Islet of Langerhans (tissue), 1 donor: ENCODE data around the gene AVPR2.

Experiments
- FAIRE-seq: peaks from one replicate; lab custom pipeline; 2011; peaks lifted over from hg19 to GRCh38; lab: Jason Lieb, UNC

The AVPR2 gene

GRCh38 chrX:153917869-153918268 lies 13.4 kb downstream of the AVPR2 start:
- no peak for FAIRE-seq

DNA sequence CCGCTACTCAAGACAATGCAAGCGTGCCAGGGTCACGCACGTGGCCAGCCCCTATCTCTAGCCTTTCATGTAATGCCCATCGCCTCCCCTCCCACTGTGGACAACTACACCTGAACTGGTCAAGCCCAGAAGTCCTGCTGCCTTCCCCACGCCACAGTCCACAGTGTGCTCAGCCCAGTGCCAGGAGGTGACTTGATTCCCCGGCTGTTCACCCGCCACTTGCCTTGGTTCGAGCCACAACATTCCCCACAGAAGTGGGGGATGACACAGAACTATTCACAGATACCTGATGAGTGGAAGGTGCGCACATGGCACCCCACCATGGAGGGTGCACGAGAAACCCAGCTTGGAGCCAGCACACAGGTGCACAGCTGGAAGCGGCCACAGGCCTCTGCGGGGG lies 14.8 kb downstream of the AVPR2 start:
- FAIRE-seq: no peak

DNA sequence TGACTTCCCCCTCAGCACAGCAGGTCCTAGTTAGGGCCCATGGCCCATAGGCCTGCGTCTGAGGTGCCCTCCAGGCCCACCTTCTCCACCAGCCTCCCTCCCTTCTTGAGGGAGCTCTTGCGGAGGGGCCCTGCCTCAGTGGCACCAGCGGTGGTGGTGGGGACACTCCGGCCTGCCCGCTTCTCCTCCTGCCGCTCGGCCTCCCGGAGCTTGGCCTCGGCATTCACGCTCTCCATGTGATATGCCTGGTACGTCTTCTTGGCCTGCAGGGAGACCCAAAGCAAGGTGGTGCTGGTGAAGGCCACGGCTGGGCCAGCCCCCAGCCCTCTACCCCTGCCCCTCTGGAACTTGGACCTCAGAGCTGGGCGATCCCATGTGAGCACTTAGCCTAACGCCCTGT lies 16.1 kb downstream of the AVPR2 start:
- FAIRE-seq: no peak

GRCh38 chrX:153921070-153921469 lies 16.6 kb downstream of the AVPR2 start:
- FAIRE-seq: no peak

- FAIRE-seq: no peak
These were observed 17.3 kb downstream of the AVPR2 start for GRCh38 chrX:153921511-153922446.

- no peak for FAIRE-seq
These were observed 18.7 kb downstream of the AVPR2 start for GRCh38 chrX:153922932-153923857.

GRCh38 chrX:153924149-153924861 lies 19.8 kb downstream of the AVPR2 start:
- no peak for FAIRE-seq

DNA sequence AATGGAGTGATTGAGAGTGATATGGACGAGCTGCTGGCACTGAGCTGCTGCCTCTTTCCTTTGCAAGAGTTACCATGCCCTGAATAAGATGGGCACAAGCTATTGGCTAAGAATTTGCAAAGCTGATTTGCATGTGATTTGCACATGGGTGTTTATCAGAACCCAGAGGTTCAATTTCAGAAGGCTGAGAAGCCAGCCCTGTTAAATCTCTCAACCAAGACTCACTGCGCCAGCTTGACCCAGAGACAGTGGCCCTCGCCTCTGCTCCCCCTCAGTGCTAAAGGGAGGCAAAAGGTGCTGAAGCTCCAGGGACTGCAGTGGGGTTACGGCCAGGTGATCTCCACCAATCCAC lies 20.9 kb downstream of the AVPR2 start:
- no peak for FAIRE-seq

DNA sequence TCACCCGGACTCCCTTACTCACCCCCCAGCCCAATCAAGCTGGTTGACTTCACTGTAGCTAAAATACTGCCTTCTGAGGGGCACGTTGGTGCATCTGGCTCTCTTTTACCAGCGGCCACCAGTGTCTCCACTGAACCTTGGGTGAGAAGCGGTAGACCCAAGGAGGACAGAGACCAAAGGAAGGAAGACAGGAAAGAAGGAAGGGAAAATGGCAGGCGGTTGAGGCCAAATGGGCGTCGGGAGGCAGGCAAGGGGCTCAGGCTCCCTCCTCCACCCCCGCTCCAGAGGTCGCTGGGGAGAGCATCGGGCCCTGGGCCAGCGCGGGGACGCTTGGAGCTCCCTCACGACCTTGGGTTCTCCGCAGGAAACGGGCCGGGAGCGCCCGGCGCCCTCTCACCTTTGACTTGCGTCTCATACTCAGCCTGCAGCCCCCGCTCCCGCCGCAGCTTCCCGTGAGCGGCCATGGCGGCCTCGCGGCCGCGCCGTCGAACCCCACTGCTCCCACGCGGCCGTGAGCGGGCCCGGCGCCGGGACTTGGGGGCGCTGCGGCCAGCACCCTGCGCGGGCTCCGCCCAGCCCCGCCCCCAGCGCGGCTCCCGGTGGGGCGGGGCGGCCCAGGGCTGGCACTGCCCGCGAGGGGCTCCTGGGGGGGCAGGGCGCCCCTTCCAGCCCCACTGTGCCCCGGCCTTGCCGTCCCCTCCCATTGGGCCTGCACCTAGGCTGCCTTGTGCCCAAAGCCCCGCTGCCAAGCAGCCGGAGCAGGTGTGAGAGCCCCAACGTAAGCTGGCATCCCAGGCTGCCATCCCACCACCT lies 21.5 kb downstream of the AVPR2 start, which contains the start of gene ARHGAP4:
Gene ARHGAP4 (minus strand): TSS at position 526 of the 813 bp plus-strand sequence. CDS start 62 bp downstream, at position 464.
- FAIRE-seq: no peak

DNA sequence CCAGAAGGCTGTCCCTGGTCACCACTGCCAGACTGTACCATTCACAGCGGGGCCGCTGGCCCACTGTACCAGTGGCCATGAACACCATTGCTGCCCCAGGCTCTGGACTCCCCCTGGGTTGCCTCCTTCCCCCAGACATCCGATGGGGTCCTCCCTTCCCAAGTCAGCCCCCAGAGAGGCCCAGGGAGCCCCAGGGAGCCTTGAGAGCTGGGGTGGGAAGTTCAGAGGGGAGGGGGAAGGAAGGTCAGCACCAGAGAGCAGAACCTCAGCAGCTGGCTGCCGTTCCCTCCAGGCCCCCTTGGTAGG lies 22.0 kb downstream of the AVPR2 start:
- no peak for FAIRE-seq

- no peak for FAIRE-seq
These were observed 22.6 kb downstream of the AVPR2 start for GRCh38 chrX:153926858-153927671.

DNA sequence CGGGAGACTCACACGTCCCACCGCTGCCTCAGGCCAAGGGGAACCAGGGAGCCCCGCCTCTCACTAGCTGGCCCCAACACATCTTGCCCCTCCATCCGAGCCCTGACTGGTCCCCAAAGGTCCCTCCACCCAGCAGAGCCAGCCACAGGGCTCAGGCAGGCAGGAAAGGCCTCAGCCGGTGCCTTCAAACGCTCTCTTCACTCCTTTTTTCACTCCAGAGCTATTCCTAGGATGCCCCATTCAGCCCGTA lies 23.1 kb downstream of the AVPR2 start:
- no peak for FAIRE-seq

GRCh38 chrX:153927922-153928760 lies 23.7 kb downstream of the AVPR2 start:
- FAIRE-seq: peak; percentile 64

DNA sequence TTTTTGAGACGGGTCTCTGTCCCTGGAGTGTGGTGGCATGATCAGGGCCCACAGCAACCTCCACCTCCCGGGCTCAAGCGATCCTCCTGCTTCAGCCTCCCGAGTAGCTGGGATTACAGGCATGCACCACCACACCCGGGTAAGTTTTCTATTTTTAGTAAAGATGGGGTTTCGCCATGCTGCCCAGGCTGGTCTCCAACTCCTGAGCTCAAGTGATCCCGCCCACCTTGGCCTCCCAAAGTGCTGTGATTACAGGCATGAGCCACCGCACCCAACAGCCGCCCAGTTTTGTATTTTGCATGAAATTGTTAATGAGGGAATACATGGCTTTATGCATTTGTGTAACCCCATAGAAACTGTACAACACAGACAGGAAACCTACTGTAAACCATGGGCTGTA lies 24.4 kb downstream of the AVPR2 start:
- FAIRE-seq: no peak

DNA sequence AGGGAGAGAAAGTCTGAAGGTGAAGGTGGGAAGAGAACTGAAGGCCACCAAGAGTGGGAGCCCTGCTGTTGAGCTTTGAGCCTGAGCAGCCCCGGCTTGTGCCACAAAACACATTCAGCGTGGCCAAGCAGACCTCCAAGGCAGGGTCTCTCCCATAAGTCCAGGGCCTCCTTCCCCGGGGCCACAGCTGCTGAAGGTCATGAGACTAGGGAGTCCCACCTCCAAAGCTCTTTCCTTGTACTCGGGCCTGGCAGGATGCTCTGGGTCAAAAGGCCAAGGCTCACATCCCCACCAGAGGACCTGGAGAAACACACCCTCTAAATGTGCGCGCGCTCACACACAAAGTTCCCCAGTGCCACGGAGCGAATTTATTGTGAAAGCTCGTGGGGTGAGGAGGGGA lies 25.1 kb downstream of the AVPR2 start:
- no peak for FAIRE-seq

GRCh38 chrX:153930011-153930910 lies 25.8 kb downstream of the AVPR2 start:
- no peak for FAIRE-seq

GRCh38 chrX:153931151-153931550 lies 26.7 kb downstream of the AVPR2 start:
- no peak for FAIRE-seq

DNA sequence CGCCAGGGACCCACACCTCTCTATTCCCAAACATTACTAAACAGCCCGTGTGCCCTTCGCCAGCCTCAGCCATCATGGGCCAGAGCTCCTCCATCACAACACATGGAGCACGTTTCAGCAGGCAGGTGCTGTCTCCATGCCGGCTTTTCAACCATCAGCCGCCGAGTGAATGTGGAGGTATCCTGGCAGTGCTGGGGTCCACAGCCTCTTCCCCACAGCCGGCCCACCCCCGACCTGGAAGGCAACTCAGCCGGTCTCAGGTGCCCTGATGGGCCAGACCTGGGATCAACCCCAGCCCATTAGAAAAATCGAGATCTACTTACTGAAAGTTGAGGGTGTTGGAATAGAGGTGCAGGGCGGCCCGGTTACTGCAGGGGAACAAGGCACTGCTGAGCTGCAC lies 27.3 kb downstream of the AVPR2 start:
- no peak for FAIRE-seq
